Measurements from ENCODE around the gene NDUFS8.

Gene NDUFS8

DNA sequence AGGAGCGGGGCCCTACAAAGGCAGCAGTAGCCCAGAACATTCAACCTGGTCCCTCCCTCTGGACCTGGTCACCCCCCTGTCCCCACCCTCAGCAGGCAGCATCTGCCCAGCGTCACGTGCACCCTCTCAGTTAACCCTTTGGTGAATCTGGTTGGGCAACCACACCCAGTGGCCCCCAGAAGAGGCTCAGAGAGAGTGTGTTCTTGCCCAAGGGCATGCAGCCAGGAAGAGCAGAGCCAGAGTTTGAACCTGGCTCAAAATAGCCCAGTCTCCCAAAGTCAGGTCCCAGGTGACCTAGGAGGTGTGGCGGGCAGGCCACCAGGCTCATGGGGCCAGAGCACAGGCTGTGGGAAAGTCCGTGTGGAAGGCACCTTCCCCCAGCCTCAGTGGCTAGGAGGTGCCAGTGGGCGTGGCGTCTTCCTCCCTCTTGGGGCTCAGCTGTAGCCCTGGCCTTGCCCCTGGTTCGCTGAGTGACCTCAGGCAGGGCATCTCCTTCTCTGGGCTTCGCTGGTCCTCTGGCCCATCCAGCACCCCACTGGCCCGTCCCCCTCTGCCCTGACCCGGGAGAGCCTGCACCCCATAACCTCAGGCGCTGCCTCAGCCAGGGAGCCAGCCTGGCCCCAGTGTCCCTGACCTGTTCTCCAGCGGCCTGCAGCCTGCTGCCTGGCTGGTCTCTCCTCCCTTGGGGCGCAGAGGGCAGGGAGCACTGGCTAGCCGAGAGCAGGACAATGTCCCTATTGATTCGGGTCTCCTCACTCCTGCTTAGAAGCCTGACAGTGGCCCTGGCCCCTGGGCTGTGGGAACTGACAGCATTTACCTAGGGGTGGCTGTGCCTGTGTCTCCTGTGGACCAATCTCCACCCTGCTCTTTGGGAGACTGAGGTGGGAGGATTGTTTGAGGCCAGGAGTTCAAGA, 13.3 kb upstream of the NDUFS8 start:
- DNase-seq = no peak

DNA sequence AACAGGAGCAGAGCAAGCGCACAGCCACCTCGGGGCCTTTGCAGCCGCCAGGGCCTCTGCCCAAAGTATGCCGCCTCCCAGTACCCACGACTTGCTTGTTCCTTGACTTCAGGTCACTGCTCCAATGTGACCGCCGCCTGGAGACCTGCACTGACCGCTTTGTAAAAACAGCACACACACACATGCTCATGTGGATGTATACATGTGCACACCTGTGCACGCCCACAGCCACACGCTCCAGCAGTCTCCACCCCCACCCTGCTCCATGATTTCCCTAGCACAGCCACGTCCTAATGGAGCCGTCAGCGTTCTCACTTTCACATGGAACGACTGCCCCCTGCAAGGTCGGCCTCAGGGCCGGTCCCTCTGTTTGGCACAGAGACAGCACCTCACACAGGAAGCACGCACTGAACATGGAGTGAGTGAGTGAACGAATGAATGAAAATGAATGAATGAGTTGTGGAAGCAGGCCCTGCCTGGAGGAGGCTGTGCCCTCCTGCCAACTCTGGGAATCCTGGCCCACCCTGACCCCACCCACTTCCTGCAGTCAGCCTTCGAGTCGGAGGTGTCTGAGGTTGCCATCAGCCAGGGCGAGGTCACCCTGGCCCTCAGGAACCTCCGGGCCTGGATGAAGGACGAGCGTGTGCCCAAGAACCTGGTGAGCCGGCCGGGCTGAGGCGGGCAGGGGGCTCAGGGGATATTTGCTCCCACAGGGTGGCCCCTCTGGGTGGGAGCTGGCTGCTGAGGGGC, 12.3 kb upstream of the NDUFS8 start:
- DNase-seq = no peak

DNA sequence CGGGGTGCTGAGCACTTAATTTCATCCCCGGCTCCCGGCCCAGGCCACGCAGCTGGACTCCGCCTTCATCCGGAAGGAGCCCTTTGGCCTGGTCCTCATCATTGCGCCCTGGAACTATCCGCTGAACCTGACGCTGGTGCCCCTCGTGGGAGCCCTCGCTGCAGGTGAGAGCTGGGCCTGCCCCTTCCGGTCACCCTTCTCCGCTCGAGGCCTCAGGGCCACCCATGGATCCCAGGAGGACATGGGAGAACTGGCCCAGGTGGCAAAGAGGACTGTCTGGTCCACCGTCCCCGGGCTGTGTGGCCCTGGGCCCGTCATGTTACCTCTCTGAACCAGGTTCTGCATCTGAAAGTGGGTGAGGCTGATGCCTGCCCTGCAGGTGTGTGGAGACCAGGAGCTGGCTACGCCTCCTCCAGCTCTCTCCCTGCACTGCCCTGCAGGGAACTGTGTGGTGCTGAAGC, 11.7 kb upstream of the NDUFS8 start:
- DNase-seq = no peak

DNA sequence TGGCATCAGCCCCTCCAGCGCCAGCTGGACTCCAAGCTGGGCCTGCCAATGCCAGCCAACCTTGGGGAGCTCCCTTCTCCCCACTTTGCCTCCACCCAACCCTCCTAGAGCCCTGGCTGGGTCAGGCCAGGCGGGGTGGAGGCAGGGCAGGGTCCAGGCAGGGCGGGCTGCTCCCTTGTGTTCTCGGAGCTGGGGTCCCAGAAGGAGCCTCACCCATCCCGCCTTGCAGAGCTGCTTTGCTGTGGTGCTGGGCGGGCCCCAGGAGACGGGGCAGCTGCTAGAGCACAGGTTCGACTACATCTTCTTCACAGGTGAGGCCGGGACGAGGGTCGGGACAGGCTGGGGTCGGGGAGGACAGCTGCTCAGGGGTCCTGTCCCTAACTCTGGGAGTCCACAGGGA, 11.0 kb upstream of the NDUFS8 start:
- DNase-seq = no peak

DNA sequence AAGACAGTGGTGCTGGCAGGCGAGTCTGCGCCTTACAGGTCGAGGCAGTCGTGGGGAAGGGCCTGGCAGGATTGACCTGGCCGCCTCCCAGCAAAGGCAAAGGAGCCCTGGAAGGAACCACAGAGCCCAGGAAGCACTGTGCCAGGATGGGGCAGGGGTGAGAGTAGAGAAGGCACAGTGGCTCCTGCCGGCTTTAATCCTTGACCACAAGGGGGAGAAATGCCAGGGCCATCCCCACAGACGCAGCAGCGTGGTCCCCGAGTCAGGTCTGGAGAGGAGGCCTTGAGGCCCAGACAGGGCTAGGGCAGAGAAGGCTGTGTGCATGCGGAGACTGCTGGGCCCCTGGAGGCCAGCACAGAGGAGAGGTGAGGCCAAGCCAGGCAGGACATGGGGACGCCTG, 9.9 kb upstream of the NDUFS8 start:
- no peak for DNase-seq

DNA sequence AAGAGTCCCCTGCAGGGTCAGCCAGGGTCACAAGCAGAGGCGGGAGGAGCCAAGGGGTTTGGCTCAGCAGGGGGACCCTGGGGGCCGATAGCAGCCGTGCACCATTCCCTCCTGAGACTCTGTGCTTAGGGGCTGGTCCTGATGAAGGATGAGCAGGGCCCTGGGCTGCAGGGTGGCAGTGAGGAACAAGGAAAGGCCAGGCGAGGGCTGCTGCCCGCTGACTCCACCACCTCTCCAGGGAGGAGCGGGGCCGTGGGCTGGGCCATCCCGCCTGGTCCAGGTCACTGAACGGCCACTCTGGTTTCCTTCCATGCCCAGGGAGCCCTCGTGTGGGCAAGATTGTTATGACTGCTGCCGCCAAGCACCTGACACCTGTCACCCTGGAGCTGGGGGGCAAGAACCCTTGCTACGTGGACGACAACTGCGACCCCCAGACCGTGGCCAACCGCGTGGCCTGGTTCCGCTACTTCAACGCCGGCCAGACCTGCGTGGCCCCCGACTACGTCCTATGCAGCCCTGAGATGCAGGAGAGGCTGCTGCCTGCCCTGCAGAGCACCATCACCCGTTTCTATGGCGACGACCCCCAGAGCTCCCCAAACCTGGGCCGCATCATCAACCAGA, 9.2 kb upstream of the NDUFS8 start:
- no peak for DNase-seq

DNA sequence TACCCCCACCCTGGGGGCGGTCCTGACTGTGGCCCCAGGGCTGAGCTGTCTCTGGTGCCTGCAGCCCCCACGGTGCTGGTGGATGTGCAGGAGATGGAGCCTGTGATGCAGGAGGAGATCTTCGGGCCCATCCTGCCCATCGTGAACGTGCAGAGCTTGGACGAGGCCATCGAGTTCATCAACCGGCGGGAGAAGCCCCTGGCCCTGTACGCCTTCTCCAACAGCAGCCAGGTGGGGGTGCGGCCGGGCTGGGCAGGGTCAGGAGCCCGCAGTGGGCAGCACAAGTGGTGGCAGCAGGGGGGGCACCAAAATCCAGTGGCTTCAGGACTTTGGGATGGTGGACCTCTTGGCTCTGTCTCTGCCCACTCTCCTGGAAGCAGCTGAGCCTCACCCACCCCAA, 8.0 kb upstream of the NDUFS8 start:
- no peak for DNase-seq

DNA sequence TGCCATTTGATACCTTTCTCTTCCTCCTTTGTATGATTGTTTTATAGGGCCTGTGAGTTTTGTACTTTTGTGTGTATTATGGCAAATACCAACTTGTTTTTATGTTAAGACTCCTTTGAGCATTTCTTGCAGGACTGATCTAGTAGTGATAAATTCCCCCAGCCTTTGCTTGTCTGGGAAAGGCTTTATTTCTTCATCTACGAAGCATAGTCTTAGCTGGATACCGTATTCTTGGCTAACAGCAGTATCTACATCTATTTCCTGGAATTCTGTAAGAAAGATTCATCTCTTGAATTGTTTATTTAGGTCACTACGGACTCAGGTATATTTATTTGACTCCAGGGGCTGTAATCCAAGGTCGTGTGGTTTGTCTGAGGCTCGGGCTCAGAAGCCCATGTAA, 6.0 kb upstream of the NDUFS8 start:
- no peak for DNase-seq

DNA sequence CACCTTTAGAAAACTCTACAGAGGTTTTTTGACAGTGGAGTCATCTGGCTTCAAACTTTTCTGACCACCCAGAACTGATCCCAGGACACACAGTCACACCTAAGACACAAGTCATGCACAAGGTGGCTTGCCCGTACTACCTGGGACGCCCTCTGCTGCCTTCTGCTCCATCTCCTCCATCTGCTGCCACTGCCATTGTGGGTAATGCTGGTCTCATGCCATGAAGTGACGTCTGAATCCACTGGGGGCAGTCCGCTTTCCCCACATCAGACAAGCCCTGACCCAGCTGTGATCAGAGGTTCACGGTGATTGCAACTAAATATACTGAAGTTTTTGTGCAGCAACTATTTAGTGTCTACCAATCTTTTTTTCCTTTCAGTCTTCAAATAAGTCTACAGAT, 5.4 kb upstream of the NDUFS8 start:
- no peak for DNase-seq

DNA sequence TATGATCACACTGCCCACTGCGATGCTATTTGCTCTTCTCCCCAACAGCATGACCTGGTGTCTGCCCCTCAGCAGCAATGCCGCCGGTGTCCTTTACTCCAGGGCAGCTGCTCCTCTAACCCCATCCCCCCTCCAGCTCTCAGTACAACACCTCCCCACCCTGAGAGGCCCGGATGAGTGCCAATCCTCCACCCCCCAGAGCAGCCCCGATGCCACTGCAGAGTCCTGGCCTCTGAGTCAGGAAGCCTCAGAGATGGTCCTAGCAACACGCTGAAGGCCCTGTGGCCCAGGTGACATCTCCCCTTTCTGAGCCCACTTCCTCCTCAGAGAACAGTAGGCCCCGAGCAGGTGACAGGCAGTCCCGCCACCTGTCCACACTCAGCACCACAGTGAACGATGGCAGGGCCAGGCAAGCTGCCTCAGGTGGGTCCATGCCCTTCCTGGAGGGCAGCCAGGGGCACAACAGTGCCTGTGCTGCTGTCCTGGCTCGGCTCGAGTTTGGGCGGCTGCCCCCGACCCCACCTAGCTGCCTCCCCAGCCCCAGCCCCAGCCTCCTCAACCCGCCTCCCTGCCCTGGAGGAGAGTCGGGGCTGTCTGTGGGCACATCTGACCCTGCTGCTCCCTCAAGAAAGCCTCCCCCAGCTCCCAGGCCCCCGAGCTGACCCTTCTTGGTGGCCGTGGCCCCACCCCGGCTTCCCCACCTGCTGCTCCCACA, 3.9 kb upstream of the NDUFS8 start:
- no peak for DNase-seq

DNA sequence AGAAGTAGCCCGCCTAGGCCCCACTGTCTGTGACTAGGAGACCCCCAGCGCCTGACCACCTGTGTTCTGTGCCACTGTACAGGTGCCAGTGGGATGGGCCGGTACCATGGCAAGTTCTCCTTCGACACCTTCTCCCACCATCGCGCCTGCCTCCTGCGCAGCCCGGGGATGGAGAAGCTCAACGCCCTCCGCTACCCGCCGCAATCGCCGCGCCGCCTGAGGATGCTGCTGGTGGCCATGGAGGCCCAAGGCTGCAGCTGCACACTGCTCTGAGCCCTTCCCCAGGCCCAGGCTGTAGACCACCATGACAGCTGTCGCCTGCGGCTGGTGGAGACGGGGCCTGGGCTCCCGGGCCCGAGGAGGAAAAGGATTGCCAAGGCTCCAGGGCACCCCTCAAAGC, 2.8 kb upstream of the NDUFS8 start:
- DNase-seq = no peak

DNA sequence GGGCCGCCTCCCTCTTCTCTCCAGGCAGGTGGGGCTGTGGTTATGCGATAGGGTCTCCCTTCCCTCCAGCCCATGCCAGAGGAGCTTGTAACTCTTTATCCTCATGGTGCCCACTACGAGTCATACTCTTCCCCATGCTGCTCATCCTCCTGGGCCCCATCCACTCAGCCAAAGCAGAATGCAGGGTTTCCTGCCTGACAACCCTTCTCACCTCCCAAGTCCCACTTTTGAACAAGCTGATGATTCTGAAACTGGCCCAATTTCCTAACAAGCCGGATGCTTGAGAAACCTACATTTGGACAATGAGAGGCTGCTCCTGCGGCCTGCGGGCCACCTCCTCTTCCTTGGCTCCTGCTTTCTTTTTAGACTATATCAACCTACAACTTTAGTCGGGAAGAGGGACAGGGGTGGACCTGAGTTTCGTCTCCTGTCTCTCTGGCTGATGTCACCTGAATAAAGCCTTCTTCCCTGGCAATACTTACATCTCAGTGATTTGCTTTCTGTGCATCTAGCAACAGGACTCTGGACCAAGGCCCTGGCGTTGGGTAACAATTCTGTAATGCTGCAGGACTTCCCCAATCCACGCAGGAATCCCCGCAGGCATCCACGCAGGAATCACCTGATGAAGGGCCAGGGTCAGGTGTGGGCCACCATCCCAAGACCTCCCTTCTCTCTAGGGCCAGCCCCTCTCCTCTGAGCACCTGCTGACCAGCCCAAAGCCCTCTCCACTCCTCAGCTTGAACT, 1.5 kb upstream of the NDUFS8 start:
- no peak for DNase-seq

DNA sequence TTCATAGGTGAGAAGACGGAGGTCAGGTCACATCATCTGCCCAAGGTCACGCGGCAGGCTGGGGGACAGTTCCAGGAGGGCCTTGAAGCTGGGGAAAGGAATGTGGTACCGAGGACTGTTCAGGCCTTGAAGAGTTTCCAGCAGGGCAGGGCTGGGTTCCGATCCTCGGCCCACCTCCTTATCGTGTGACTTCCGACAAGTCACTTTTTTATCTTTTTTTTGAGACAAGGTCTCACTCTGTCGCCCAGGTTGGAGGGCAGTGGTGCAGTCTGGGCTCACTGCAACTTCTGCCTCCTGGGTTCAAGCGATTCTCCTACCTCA, 623 bp downstream of the NDUFS8 start:
- no peak for DNase-seq

DNA sequence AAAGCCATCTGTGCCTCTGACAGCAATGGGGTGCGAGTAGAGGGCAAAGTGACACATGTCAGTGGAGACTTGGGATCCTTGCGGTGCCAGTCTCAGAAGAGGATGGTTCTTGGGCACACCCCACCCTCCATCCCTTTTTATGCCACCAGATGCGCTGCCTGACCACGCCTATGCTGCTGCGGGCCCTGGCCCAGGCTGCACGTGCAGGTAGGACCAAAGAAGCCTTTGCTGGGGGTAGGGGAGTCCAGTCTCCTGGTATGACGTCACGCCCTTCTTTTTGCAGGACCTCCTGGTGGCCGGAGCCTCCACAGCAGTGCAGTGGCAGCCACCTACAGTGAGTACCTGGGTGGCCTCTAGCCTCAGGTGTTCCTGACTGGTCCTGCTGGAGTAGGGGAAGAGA, 1.5 kb downstream of the NDUFS8 start:
- no peak for DNase-seq

DNA sequence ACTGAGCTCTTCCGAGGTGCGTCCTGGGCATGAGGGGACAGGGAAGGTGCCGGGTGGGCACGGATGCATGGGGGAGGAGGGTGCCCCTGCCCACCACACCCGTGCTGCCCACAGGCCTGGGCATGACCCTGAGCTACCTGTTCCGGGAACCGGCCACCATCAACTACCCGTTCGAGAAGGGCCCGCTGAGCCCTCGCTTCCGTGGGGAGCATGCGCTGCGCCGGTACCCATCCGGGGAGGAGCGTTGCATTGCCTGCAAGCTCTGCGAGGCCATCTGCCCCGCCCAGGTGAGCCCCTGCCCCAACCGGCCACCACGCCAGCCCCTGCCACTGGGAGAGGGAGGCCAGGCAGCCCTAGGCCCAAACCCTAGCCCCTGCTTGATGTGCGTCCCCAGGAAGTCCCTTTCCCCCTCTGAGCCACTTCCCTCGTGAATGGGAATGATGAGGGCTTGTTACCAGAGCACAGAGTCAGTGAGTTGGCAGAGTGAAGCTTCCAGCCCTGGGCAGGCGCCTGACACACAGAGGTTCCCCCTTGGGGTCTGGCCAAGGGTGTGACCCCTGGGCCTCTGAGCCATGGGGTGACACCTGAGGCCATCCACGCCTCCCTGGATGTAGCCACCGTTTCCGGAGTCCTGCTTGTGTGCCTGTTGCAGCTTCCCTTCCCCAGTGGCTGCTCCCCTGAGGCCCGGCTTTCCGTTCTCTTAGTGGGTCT, 2.7 kb downstream of the NDUFS8 start:
- DNase-seq = no peak

DNA sequence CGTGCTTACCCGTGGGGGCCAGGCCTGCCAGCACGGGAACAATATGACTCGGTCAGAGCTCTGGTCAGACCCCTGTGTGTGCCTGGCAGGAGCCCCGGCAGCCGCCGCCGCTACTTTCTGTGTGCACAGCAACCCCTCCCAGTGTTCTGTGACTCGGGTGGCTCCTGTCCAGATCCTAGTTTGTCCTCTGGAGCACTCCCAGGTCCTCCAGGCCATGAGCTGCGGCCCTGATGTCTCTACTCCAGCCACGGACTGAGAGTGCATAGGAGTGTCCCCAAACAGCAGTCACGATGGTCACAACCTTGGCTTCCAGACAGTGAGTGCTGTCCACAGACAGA, 3.2 kb downstream of the NDUFS8 start:
- no peak for DNase-seq

DNA sequence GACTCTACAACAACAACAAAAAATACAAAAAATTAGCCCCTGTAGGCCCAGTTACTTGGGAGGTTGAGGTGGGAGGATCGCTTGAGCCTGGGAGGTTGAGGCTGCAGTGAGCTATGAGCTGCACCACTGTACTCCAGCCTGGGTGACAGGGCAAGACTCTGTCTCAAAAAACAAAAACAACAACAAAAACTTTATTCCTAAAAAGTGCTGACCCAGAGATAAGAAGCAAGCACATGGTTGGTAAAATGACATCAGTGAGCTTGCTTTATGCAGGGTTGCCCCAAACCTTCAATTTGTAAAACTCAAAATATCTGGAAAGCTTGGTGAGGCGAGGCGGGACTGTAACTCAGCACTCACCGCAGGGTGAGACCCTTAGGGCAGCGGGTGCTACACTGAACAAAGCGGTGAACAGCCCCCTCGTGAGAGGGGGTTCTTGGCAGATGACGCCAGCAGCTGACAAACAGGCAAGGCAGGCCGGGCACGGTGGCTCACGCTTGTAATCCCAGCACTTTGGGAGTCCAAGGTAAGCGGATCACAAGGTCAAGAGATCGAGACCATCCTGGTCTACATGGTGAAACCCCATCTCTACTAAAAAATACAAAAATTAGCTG, 4.9 kb downstream of the NDUFS8 start:
- no peak for DNase-seq

DNA sequence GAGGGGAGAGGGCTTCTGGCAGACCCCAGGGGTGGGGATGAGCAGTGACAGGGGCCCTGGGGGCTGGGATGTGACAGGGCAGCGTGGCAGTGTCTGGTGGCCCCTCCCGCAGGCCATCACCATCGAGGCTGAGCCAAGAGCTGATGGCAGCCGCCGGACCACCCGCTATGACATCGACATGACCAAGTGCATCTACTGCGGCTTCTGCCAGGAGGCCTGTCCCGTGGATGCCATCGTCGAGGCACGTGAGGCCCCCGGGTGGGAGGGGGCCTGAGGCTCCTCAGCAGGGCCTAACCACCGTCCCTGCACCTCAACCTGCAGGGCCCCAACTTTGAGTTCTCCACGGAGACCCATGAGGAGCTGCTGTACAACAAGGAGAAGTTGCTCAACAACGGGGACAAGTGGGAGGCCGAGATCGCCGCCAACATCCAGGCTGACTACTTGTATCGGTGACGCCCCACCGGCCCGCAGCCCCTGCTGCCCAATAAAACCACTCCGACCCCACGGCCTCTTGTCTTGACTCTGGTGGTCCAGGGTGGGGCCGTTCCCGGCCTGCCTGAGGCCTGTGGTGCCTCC, 5.7 kb downstream of the NDUFS8 start:
- no peak for DNase-seq

DNA sequence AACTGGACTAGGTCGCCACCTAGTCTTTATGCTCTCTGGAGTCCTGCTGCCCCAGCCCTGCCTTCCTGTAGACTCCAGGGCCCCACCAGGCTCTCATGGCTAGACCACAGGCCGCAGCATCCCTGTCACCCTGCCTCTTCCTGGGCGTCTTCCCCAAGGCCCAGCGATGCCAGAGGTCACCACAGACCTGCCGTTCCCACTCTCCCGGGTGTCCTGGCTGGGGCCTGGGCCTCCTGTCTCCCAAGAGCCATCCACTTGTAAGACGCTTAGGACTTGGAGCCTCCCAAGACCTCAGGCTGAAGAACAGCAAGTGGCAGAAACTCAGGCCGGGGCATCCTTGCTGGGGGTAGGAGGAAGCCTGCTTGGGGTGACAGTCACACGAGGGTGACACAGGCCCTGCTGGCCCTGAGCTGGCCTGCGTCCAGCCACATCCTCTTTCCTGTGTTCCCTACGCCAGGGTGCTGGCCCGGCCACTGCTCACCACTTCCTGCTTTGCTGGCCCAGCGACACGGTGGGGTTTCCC, 6.3 kb downstream of the NDUFS8 start:
- no peak for DNase-seq

DNA sequence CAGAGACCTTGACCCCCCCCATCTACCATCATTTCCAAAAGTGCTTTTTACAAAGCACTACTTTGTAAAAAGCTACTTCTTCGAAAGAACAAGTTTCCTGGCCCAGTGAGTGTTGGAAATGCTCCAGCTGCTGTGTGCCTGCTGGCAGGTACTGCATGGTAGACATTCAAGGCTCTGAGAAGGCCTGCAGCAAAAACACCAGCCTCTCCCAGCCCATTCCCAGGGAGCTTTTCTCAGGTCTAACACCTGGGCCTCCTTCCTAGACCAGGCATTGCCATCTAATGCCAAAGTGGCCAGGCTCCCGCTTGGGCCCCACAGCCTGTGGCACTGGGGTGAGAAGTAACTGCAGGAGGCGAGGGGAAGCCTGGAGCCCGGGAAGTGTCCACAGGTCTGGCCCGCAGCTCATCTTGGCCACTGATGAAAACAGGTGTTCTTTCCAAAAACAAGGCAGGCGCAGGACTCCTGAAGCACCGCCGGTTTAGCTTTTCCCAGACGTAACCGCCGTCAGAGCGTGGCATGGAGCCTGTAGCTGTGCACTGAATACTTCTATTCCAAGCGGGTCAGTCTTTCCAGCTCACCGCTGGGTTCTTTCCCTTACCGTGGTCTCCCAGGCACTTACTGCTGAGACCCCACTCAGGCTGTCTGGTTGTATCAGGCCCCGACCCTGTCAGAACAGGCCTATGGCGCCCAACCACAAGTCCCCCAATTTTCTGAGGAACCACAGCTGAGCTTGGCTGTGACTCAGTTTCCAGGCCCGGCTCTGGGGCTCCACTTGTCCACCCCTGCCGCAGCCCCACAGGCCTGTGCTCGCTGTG, 7.1 kb downstream of the NDUFS8 start:
- no peak for DNase-seq

Data from activated CD4-positive, alpha-beta T cell treated with anti-CD3 and anti-CD28 coated beads for 1 hour (primary cell).